ENCODE data around the gene TMEM50A.
A peak's percentile ranks its signal among the peaks of the same experiment; 100 is the strongest.
"Not testable (repeated sequence)": the region's sequence is repeated elsewhere in the genome, so short reads cannot be mapped to it uniquely, and the experiment has no call there.

Gene TMEM50A

DNA sequence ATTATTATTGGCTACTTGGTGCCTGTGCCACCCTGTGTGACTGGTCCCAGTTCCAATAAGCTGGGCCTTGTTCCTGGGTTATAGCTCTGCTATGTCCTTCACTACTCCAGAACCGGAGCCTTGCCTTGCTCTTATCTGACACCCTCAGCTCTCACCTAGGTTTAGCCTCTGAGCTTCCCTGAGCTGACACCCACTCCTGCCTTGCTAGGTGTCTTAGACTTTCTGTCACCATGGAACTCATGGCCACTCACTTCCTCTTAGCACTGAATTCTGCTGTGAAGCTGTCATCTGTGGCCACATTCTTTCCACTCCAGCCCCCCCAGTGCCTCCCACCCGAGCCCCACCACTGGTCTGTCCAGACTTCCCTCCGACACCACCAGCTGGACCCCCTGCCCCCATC lies 51.6 kb downstream of the TMEM50A start:
- not testable (repeated sequence) for DNase-seq

DNA sequence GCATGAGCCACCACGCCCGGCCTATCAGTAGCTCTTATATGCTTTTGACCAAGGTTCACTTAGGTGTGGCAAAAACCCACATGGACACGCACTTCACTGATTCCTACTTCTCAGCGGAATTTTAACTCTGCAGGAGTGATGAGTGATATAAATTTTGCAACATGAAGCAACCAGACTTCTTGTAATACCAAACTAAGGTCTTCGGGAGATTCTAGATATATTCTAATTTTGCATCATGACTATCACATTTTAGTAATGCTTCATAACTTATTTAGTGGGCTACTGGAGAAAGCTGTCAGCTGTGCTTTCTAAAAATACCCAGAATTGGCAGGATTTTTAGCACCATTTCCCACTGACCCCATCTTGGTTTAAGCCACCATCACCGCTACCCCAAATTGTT lies 54.7 kb downstream of the TMEM50A start:
- DNase-seq = no peak

DNA sequence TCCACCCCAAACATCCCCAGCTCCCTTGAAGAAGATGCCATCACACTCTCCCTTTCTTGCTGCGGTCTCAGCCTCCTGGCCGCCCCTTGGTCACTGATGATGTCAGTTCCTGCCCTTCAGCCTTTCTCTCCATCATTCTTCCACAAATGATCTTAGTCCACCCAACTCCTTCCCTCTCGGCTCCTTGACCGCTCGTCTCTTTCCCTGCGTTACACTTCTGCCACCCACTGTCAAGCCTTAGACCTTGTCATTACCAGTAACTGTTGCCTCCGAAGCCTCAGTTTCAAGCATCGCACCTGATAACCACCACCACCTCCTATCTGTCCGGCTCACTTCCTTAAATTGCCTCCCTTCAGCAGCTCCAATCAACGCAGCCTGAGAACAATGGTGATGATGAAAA lies 59.4 kb downstream of the TMEM50A start:
- not testable (repeated sequence) for DNase-seq

DNA sequence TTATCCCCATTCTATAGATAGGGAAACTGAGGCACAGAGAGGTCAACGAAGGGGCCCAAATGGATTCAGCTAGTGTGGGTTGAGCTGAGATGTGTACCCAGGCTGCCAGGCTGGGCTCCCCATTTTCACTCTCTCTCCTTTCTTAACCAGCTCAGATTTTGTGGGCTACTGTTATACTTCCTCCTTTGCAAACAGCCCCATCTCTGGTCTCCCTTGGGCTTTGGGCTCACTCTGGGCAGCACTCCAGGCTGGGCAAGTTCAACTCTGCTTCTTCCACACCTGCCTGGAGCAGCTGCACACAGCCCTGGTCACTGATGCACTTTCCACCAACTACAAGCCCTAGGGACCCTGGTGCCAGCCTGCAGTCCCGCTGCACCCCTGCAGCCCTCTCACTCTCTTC lies 59.9 kb downstream of the TMEM50A start:
- DNase-seq = not testable (repeated sequence)

DNA sequence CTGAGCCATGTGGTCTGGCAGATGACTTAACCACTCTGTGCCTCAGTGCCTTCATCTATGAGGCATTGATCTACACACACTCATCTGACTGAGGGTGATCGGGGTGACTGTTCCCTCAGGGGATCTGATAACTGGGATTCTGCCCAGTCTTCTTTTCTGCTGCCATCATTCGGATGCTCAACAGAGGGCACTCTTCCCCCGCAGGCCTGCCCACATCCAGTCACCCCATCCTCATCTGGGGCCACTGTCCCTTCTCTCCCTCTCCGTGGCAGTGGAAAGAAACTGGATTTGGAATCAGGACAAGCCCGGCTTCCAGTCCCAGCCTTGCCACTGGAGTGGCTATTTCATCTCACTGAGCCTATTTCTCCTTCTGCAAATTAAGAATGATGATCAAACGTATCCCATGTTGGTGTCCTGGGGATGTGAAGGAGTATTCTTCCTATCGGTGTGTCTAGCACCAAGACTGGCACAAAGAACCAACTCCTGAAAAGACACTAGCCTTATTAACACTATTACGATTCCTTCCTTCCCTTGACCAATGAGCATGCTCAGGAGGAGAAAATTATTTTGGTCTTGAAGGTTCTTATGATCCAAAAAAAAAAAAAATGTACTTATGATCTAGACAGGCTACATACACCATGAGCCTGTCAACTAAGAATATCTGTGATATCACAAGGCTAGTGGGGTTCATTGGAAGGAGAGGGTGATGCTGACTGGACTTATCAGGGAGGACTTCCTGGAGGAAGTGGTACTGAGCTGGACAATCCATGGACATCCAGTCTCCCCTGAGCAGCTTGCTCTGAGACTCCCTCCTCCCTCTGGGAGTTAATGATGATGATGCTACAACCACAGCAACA lies 65.0 kb downstream of the TMEM50A start:
- peak in 1 of 2 donors; percentile 13 for DNase-seq

DNA sequence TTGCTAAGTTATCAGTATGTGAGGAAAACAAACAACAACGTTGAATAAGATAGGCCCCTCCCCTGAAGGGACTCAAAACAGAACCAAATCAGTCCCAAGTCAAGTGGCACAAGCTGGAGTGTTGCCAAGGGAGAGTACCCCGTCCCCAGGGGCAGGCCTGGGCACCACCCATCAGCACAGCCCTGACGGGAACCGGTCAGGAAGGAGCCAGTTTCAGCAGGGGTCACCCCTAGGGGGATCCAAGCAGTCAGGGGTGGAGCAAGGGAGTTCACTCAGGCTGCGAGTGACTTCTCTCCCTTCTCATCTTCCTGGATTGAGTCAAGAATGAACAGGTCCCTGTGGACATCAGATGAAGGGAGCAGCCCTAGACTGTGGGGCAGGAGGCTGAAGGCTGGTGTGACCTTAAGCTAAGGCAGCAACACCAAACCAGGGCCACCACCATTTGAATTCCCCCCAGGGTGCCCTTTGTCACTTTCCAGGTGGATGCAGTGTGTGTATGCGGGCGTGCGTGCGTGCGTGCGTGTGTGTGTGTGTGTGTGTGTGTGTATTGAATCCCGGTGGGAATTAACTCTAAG lies 67.7 kb downstream of the TMEM50A start:
- DNase-seq = not testable (repeated sequence)

DNA sequence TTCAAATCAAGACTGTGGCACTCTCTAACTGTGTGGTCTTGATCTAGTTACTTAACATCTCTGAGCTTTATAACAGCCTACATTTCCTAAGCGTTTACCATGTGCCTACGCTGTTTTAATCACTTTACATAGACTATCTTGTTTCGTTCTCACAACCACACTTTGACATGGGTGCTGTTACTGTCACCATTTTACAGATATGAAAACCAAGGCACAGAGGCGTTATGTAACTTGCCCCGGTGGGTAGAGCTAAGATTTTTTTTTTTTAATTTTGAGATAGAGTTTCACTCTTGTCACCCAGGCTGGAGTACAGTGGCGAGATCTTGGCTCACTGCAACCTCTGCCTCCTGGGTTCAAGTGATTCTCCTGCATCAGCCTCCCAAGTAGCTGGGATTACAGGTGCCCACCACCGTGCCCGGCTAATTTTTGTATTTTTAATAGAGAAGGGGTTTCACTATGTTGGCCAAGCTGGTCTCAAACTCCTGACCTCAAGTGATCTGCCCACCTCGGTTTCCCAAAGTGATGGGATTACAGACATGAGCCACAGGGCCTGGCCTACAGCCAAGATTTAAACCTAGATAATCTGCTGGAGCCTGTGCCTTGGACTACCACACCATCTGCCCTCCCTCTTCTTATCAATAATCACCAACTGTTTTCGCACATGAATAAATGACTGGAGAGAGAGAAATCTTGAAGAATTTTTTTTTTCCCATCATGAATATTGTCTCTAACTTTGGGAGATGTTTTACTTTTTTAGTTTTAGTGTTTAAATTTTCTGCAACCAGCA lies 71.7 kb downstream of the TMEM50A start:
- not testable (repeated sequence) for DNase-seq
